ENCODE results near the gene DSE.

- TF ChIP-seq GATA2 (IDR thresholded peaks at IDR 0.05; ENCODE audit: low read depth, low read length) = no peak
- no peak for TF ChIP-seq GATA3 (IDR thresholded peaks at IDR 0.05; ENCODE audit: low read depth, low read length)
Observed at GRCh38 chr6:116437656-116438055, 66.9 kb downstream of the DSE start.

All from SH-SY5Y (cell line).